Body of pancreas (tissue), 4 donors: ENCODE results near the gene C4orf17.

Experiments
- CTCF ChIP-seq, 7 experiments: fragments of 450-650 bp in 4 of 7; fragments of 200-600 bp in 3 of 7; sonication (generic) in 3 of 7; IDR thresholded peaks; one replicate each; pipeline ENCODE4 v1.5.1; 2016 to 2019; ENCODE audit warnings: antibody characterized with exemption in 7 of 7
- POLR2A ChIP-seq, 3 donors: fragments of 450-650 bp; IDR thresholded peaks; one replicate each; pipeline ENCODE4 v1.6.1; 2016; ENCODE audit warnings: antibody characterized with exemption in 3 of 3, mild to moderate bottlenecking in 2 of 3

GRCh38 chr4:99473131-99473530 is 37.7 kb upstream of the C4orf17 start:
- TF ChIP-seq CTCF (IDR thresholded peaks at IDR 0.05) (no peak), POLR2A (IDR thresholded peaks at IDR 0.05) (no peak)
